ENCODE data around the gene LAD1. TPM values are rescaled to one million over a fixed set of nuclear protein-coding genes. Genes with fewer than 3 reads are reported as not detected.

LAD1 gene
- total RNA-seq, 1 experiment from 2014 or later: 30.1 TPM

DNA sequence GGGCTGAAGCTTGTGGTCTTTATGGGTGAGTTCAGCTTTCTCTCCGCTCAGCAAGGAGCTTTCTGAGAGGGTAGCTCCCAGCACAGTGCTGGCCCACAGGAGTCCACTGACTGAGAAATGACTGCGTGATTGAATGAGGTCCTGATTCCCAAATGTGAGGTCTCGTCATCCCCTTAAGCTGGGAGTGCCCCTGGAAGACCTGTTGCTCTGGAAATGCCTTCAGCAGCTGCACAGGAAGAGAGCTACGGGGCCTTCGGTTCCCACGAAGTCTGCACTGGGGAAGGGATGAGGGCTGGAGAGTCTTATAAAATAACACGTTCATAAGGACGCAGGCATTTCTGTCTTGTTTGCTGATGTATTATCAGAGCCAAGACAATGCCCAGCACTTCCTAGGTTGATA is 35.7 kb downstream of the LAD1 start:
- TF ChIP-seq, protein P1, sequence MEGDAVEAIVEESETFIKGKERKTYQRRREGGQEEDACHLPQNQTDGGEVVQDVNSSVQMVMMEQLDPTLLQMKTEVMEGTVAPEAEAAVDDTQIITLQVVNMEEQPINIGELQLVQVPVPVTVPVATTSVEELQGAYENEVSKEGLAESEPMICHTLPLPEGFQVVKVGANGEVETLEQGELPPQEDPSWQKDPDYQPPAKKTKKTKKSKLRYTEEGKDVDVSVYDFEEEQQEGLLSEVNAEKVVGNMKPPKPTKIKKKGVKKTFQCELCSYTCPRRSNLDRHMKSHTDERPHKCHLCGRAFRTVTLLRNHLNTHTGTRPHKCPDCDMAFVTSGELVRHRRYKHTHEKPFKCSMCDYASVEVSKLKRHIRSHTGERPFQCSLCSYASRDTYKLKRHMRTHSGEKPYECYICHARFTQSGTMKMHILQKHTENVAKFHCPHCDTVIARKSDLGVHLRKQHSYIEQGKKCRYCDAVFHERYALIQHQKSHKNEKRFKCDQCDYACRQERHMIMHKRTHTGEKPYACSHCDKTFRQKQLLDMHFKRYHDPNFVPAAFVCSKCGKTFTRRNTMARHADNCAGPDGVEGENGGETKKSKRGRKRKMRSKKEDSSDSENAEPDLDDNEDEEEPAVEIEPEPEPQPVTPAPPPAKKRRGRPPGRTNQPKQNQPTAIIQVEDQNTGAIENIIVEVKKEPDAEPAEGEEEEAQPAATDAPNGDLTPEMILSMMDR (conservative IDR thresholded peaks at IDR 0.05): no peak
- no peak overlapping the region for H3K27ac Mint-ChIP-seq
- H2BK5ac ChIP-seq (ENCODE audit: insufficient read length, low read length): no peak overlapping the region
- no peak overlapping the region for H3K4me2 ChIP-seq (ENCODE audit: insufficient read depth, insufficient read length, low read length)
- DNase-seq: no peak
- no peaks in the 10 kb centered on the region for H3K36me3 Mint-ChIP-seq (ENCODE audit: insufficient read depth in 1 of 3, low read depth in 3 of 3)
- no peak overlapping the region for H2BK20ac ChIP-seq (ENCODE audit: low read depth, low read length, poor library complexity, severe bottlenecking)
- H3K27me3 ChIP-seq (ENCODE audit: insufficient read depth, low read length): no peaks in the 10 kb centered on the region
- no peak overlapping the region for H3K14ac ChIP-seq (ENCODE audit: insufficient read depth, low read length)
- peaks cover 13 to 23% of the 10 kb centered on the region in 2 experiments for H3K4me1 Mint-ChIP-seq
- no peak overlapping the region for H3K27ac ChIP-seq (ENCODE audit: insufficient read length, low read depth, low read length)
- no peak overlapping the region for H4K8ac ChIP-seq (replicated peaks; ENCODE audit: insufficient read length, low read depth, low read length)
- no peaks in the 10 kb centered on the region for H3K9me3 Mint-ChIP-seq
- no peak overlapping the region for H3K4ac ChIP-seq (ENCODE audit: low read depth, low read length)
- H3K23me2 ChIP-seq (ENCODE audit: insufficient read length, low read depth, low read length, poor library complexity, severe bottlenecking): no peaks in the 10 kb centered on the region
- H3T11ph ChIP-seq (ENCODE audit: low read length): no peak overlapping the region
- peaks cover 6% of the 10 kb centered on the region for H3K27me3 Mint-ChIP-seq (ENCODE audit: low read depth)
- H3K79me1 ChIP-seq (ENCODE audit: insufficient read depth, low read depth, low read length, poor library complexity, severe bottlenecking): no peaks in the 10 kb centered on the region
- no peak overlapping the region for H2AFZ ChIP-seq (ENCODE audit: low read length)
- no peak overlapping the region for H3K18ac ChIP-seq (ENCODE audit: insufficient read length, low read depth, low read length)
- no peaks in the 10 kb centered on the region for H3K4me1 ChIP-seq (ENCODE audit: insufficient read depth, low read length)
- no peak overlapping the region for H3K4me3 Mint-ChIP-seq
- H3K9ac ChIP-seq (ENCODE audit: extremely low read depth, insufficient read length, low read length): no peak overlapping the region
- H4K20me1 ChIP-seq (ENCODE audit: control insufficient read depth, insufficient read depth, insufficient read length): no peaks in the 10 kb centered on the region
- no peak overlapping the region for H2BK15ac ChIP-seq (ENCODE audit: low read depth, low read length)
- H2AK5ac ChIP-seq (ENCODE audit: insufficient read length, low read length): no peak overlapping the region
- no CpG with 5 or more reads among the region's 8 CpGs for WGBS (ENCODE audit: extremely low coverage, insufficient read length, low lambda C conversion rate)
- H3K9me3 ChIP-seq (ENCODE audit: control insufficient read depth, low read depth, low read length): no peaks in the 10 kb centered on the region
- H4K91ac ChIP-seq (ENCODE audit: insufficient read length, low read depth, low read length): no peak overlapping the region
- H3K23ac ChIP-seq (ENCODE audit: insufficient read length, low read depth, low read length): no peak overlapping the region
- no peak overlapping the region for H4K5ac ChIP-seq (ENCODE audit: insufficient read length, low read depth, low read length)
- H3K56ac ChIP-seq (ENCODE audit: insufficient read length, low read depth, low read length): no peak overlapping the region
- no peaks in the 10 kb centered on the region for H3K79me2 ChIP-seq (ENCODE audit: insufficient read depth, low read length)
- no peak overlapping the region for H2BK12ac ChIP-seq (ENCODE audit: insufficient read length, low read depth, low read length)
- H2BK120ac ChIP-seq (ENCODE audit: low read depth, low read length, poor library complexity, severe bottlenecking): no peak overlapping the region
